HepG2 (cell line): ENCODE measurements around the gene JPH2. TPM values are rescaled to one million over a fixed set of nuclear protein-coding genes. Genes with fewer than 3 reads are reported as not detected.

Experiments
- ATAC-seq: fragments of 200-7000 bp; cut with Tn5 transposase; 3 replicates; pipeline ENCODE4 v1.9.1; 2020; ENCODE audit warnings: mild to moderate bottlenecking, moderate library complexity
- BruUV-seq: library from RNA; stranded (reverse); fragments of 400-500 nt; replicated peaks from 2 replicates; lab custom pipeline; 2021; lab: Mats Ljungman, UMichigan
- CTCF ChIA-PET: fragments of 300-600 bp; formaldehyde crosslinking; extraction: SDS; loops from one replicate; lab custom pipeline; 2021; ENCODE audit warnings: low total read pairs, inconsistent platforms, low intra/inter-chr PET ratio; lab: Yijun Ruan, JAX
- POLR2A ChIA-PET: fragments of 350-600 bp; sonication (Branson Sonifier 250); formaldehyde crosslinking; loops from one replicate; lab custom pipeline; 2020; ENCODE audit warnings: antibody characterized with exemption, inconsistent platforms; lab: Yijun Ruan, JAX
- DNase-seq: peaks from one replicate; pipeline ENCODE4 v3.0.0-alpha.2; 2015; ENCODE audit warnings: low spot score
- FAIRE-seq: peaks from 3 replicates; lab custom pipeline; 2011; peaks lifted over from hg19 to GRCh38; lab: Jason Lieb, UNC
- H2AFZ ChIP-seq: one replicate; pipeline ENCODE4 v1.6.1; 2011; ENCODE audit warnings: low read length, inconsistent platforms
- H3K27ac ChIP-seq: fragments of 300-600 bp; 3 replicates; pipeline ENCODE4 v1.8.0; 2011; ENCODE audit warnings: mixed run types, mild to moderate bottlenecking, mixed read lengths, low read length, inconsistent platforms; ENCODE audit not compliant: insufficient read depth; ENCODE audit errors: extremely low read length
- H3K27me3 ChIP-seq, 2 experiments: fragments of 200-600 bp in 1 of 2; 2 replicates in 1 of 2; 3 replicates in 1 of 2; pipeline versions ENCODE4 v1.6.0 to v1.8.0; 2011; ENCODE audit warnings: low read length in 2 of 2, mild to moderate bottlenecking in 2 of 2, moderate library complexity in 2 of 2, inconsistent platforms in 1 of 2; ENCODE audit not compliant: insufficient read depth in 2 of 2, control insufficient read depth in 1 of 2
- H3K36me3 ChIP-seq, 2 experiments: fragments of 200-600 bp in 1 of 2; replicated peaks in 1 of 2; 2 replicates in 1 of 2; 3 replicates in 1 of 2; pipeline versions ENCODE4 v1.5.1 to v1.8.0; 2011; ENCODE audit warnings: low read length in 2 of 2, inconsistent platforms in 1 of 2; ENCODE audit not compliant: insufficient read depth in 2 of 2, control insufficient read depth in 1 of 2
- H3K4me1 ChIP-seq: 2 replicates; pipeline ENCODE4 v1.5.1; 2012; ENCODE audit warnings: low read length, inconsistent platforms; ENCODE audit not compliant: insufficient read depth
- H3K4me2 ChIP-seq: 2 replicates; pipeline ENCODE4 v1.6.0; 2011; ENCODE audit warnings: low read depth, low read length, inconsistent platforms
- H3K4me3 ChIP-seq, 3 experiments: fragments of 200-600 bp in 1 of 3; sonication (generic), shearing (Covaris generic) in 1 of 3; replicated peaks in 1 of 3; 2 replicates each; pipeline ENCODE4 v1.5.1; 2011 to 2016; ENCODE audit warnings: low read length in 3 of 3, inconsistent platforms in 2 of 3, low read depth in 2 of 3, mild to moderate bottlenecking in 2 of 3, control low read depth in 1 of 3, mixed read lengths in 1 of 3; ENCODE audit not compliant: insufficient read depth in 1 of 3
- H3K79me2 ChIP-seq: one replicate; pipeline ENCODE4 v1.6.1; 2011; ENCODE audit warnings: low read length, inconsistent platforms; ENCODE audit not compliant: insufficient read depth
- H3K9ac ChIP-seq: 2 replicates; pipeline ENCODE4 v1.6.0; 2011; ENCODE audit warnings: mild to moderate bottlenecking, low read depth, low read length, inconsistent platforms; ENCODE audit not compliant: insufficient read depth
- H3K9me3 ChIP-seq: 2 replicates; pipeline ENCODE4 v1.5.1; 2012; ENCODE audit warnings: mild to moderate bottlenecking, low read length
- H4K20me1 ChIP-seq: 2 replicates; pipeline ENCODE4 v1.6.0; 2011; ENCODE audit warnings: inconsistent platforms, mild to moderate bottlenecking, low read length, moderate library complexity; ENCODE audit not compliant: insufficient read depth
- CHD4 ChIP-seq: fragments of 200-600 bp; sonication (generic); IDR thresholded peaks from 2 replicates; pipeline ENCODE4 v1.7.0; 2017; ENCODE audit warnings: mild to moderate bottlenecking, low read length, borderline replicate concordance
- HDAC6 ChIP-seq: fragments of 200-600 bp; sonication (generic); IDR thresholded peaks from 2 replicates; pipeline ENCODE4 v1.7.0; 2017; ENCODE audit warnings: mild to moderate bottlenecking, antibody characterized with exemption, low read length, low read depth
- IKZF1 ChIP-seq: fragments of 450-650 bp; IDR thresholded peaks from 2 replicates; pipeline ENCODE4 v1.7.1; 2016
- PBX2 ChIP-seq: IDR thresholded peaks from 2 replicates; pipeline ENCODE4 v1.6.1; 2016; ENCODE audit warnings: control low read depth
- SMARCE1 ChIP-seq: fragments of 450-650 bp; IDR thresholded peaks from 2 replicates; pipeline ENCODE4 v1.6.1; 2017; ENCODE audit warnings: borderline replicate concordance
- SP1 ChIP-seq, 2 experiments: fragments of 450-650 bp in 1 of 2; sonication (generic) in 1 of 2; formaldehyde crosslinking in 1 of 2; IDR thresholded peaks; 2 replicates each; pipeline versions ENCODE4 v1.4.0 to v1.6.1; 2016 to 2020; ENCODE audit warnings: missing genetic modification reagents in 1 of 2
- ZMYM3 ChIP-seq: sonication (generic); formaldehyde crosslinking; IDR thresholded peaks from 2 replicates; pipeline ENCODE4 v1.5.1; 2020; ENCODE audit warnings: mild to moderate bottlenecking, missing genetic modification reagents
- ZNF329 ChIP-seq: sonication (generic); formaldehyde crosslinking; IDR thresholded peaks from 2 replicates; pipeline ENCODE4 v1.9.0; 2021; ENCODE audit warnings: low read depth, mild to moderate bottlenecking, missing genetic modification reagents
- ZNF335 ChIP-seq: sonication (generic); formaldehyde crosslinking; IDR thresholded peaks from 2 replicates; pipeline ENCODE4 v1.4.0; 2020; ENCODE audit warnings: missing genetic modification reagents
- ZNF446 ChIP-seq: sonication (generic); formaldehyde crosslinking; IDR thresholded peaks from 2 replicates; pipeline ENCODE4 v1.5.0; 2020; ENCODE audit warnings: mild to moderate bottlenecking, missing genetic modification reagents
- ZNF496 ChIP-seq: sonication (generic); formaldehyde crosslinking; IDR thresholded peaks from 2 replicates; pipeline ENCODE4 v1.8.1; 2023; ENCODE audit warnings: mild to moderate bottlenecking, moderate library complexity, missing genetic modification reagents; ENCODE audit not compliant: insufficient replicate concordance
- ZNF501 ChIP-seq: sonication (generic); formaldehyde crosslinking; IDR thresholded peaks from 2 replicates; pipeline ENCODE4 v1.5.1; 2020; ENCODE audit warnings: mild to moderate bottlenecking, moderate library complexity, missing genetic modification reagents
- ZSCAN30 ChIP-seq: sonication (generic); formaldehyde crosslinking; IDR thresholded peaks from 2 replicates; pipeline ENCODE4 v1.5.0; 2020; ENCODE audit warnings: mild to moderate bottlenecking, missing genetic modification reagents
- WGBS: methylation state at CpG from one replicate; pipeline ENCODE4 v1.1.6; 2017; ENCODE audit warnings: low lambda C conversion rate; 5-methylcytosine and 5-hydroxymethylcytosine counted together
- in situ Hi-C: cut with HindIII; loops from 2 replicates; pipeline ENCODE4 v1.10.0; 2017; ENCODE audit warnings: low pct_unique_long_range_greater_than_20kb; ENCODE audit not compliant: extremely low pct_ligation_motif_present
- intact Hi-C: fragments of 100-400 bp; cut with micrococcal nuclease; formaldehyde crosslinking; loops from one replicate; pipeline ENCODE4 v1.10.0; 2022; ENCODE audit not compliant: unreplicated experiment
- polyA plus RNA-seq, 8 experiments: library from polyadenylated mRNA; depleted of rRNA in 3 of 8; stranded (reverse) in 7 of 8; unstranded in 1 of 8; fragments of >200 nt; fragmentation: Illumina TruSeq in 4 of 8; extraction: Trizol in 4 of 8; gene quantifications; 2 replicates each; pipeline versions ENCODE4 v1.2.1 to v1.2.3, GENCODE V29; 2011 to 2016; ENCODE audit warnings: low read depth in 4 of 8, missing spikeins in 1 of 8, mixed read lengths in 1 of 8; ENCODE audit not compliant: insufficient read depth in 1 of 8
- total RNA-seq, 5 experiments: library from RNA; depleted of rRNA; stranded (reverse); fragments of >200 nt; fragmentation: Illumina TruSeq; extraction: Trizol; gene quantifications; 2 replicates each; pipeline ENCODE4 v1.2.3, GENCODE V29; 2016; ENCODE audit warnings: low read depth in 1 of 5
- TF ChIP-seq, protein P1 (sequence below), 2 experiments: sonication (generic) in 1 of 2; formaldehyde crosslinking in 1 of 2; IDR thresholded peaks; 2 replicates each; pipeline versions ENCODE4 v1.6.1 to v1.9.0; 2014 to 2022; ENCODE audit warnings: antibody characterized with exemption in 1 of 2, borderline replicate concordance in 1 of 2, inconsistent platforms in 1 of 2, low read depth in 1 of 2, missing genetic modification reagents in 1 of 2
- TF ChIP-seq, protein P2 (sequence below): sonication (generic); formaldehyde crosslinking; IDR thresholded peaks from 2 replicates; pipeline ENCODE4 v1.4.0; 2020; ENCODE audit warnings: missing genetic modification reagents, borderline replicate concordance

JPH2 gene
- total and polyA plus RNA-seq, 2 of the 13 experiments (the other 11 are each of a cell fraction or from before 2014, with no cell fraction given), result 0.42 TPM; not detected in 1

- no peak for TF ChIP-seq PBX2 (CRISPR knock-in tag)
- TF ChIP-seq SP1 (IDR thresholded peaks at IDR 0.05), result no peak
- TF ChIP-seq SP1 (CRISPR knock-in tag; IDR thresholded peaks at IDR 0.05), result no peak
- no peak for TF ChIP-seq ZMYM3 (CRISPR knock-in tag)
- no peak for TF ChIP-seq ZNF496
- TF ChIP-seq, all 625 proteins: peak for 0
Observed at GRCh38 chr20:44133424-44133823, 53.6 kb downstream of the JPH2 start (continued).

DNA sequence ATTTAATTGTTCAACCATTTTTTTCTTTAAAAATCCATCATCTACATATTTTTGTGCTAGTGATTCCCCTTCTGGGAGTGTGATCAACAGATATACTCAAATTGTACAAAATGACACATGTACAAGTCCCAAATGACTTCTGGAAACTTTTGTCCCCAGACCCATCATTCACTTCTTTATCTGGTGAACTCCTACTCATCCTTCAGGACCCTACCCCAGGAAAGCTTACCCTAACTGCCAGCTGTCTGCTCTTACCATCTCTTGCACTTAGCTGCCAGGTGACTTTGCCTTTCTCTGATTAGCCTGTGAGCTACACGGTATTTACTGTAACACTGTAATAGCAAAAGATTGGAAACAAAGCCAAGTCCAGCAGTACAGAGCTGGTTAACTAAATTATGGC is 55.3 kb downstream of the JPH2 start:
- Histone ChIP-seq H3K4me3 (no peak overlapping the region), H3K9me3 (no peaks in the 10 kb centered on the region), H3K9ac (no peak overlapping the region), H3K4me1 (peaks cover 8% of the 10 kb centered on the region; the same call in 1 of the 2 replicates), H4K20me1 (no peaks in the 10 kb centered on the region), H3K36me3 (no peaks in the 10 kb centered on the region), H2AFZ (no peak overlapping the region), H3K27ac (no peak overlapping the region), H3K79me2 (no peaks in the 10 kb centered on the region), H3K27me3 (peaks cover 0 to 15% of the 10 kb centered on the region in 2 experiments; a peak in 2 of 5 replicates), H3K4me2 (no peak overlapping the region)
- no peak for ATAC-seq
- DNase-seq, result no peak
- in situ Hi-C loops (no loop called here), intact Hi-C loops (no loop called here)
- no TSS peak for BruUV-seq
- POLR2A ChIA-PET, result no interaction called here
- 3% methylated on average over 1 of the region's 1 CpG for WGBS
- FAIRE-seq, result no peak
- CTCF ChIA-PET, result no interaction called here
- TF ChIP-seq SMARCE1 (no peak), ZNF335 (CRISPR knock-in tag) (no peak), IKZF1 (no peak), HDAC6 (no peak), ZNF329 (CRISPR knock-in tag) (no peak), ZSCAN30 (CRISPR knock-in tag) (no peak), ZNF446 (CRISPR knock-in tag) (no peak), ZNF501 (CRISPR knock-in tag) (no peak), CHD4 (no peak)
- TF ChIP-seq, protein P1, sequence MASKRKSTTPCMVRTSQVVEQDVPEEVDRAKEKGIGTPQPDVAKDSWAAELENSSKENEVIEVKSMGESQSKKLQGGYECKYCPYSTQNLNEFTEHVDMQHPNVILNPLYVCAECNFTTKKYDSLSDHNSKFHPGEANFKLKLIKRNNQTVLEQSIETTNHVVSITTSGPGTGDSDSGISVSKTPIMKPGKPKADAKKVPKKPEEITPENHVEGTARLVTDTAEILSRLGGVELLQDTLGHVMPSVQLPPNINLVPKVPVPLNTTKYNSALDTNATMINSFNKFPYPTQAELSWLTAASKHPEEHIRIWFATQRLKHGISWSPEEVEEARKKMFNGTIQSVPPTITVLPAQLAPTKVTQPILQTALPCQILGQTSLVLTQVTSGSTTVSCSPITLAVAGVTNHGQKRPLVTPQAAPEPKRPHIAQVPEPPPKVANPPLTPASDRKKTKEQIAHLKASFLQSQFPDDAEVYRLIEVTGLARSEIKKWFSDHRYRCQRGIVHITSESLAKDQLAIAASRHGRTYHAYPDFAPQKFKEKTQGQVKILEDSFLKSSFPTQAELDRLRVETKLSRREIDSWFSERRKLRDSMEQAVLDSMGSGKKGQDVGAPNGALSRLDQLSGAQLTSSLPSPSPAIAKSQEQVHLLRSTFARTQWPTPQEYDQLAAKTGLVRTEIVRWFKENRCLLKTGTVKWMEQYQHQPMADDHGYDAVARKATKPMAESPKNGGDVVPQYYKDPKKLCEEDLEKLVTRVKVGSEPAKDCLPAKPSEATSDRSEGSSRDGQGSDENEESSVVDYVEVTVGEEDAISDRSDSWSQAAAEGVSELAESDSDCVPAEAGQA (IDR thresholded peaks at IDR 0.05; ENCODE audit: low read depth), result no peak
- TF ChIP-seq, protein P1 (CRISPR knock-in tag; IDR thresholded peaks at IDR 0.05; ENCODE audit: borderline replicate concordance), result no peak
- TF ChIP-seq, protein P2, sequence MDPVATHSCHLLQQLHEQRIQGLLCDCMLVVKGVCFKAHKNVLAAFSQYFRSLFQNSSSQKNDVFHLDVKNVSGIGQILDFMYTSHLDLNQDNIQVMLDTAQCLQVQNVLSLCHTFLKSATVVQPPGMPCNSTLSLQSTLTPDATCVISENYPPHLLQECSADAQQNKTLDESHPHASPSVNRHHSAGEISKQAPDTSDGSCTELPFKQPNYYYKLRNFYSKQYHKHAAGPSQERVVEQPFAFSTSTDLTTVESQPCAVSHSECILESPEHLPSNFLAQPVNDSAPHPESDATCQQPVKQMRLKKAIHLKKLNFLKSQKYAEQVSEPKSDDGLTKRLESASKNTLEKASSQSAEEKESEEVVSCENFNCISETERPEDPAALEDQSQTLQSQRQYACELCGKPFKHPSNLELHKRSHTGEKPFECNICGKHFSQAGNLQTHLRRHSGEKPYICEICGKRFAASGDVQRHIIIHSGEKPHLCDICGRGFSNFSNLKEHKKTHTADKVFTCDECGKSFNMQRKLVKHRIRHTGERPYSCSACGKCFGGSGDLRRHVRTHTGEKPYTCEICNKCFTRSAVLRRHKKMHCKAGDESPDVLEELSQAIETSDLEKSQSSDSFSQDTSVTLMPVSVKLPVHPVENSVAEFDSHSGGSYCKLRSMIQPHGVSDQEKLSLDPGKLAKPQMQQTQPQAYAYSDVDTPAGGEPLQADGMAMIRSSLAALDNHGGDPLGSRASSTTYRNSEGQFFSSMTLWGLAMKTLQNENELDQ (CRISPR knock-in tag), result no peak
